NAMALWA (cell line): ENCODE measurements around the gene NUDT3.
"Not testable (repeated sequence)": the region's sequence is repeated elsewhere in the genome, so short reads cannot be mapped to it uniquely, and the experiment has no call there.

Source experiments
- DNase-seq: peaks from one replicate; pipeline ENCODE4 v3.0.0-alpha.2; 2015; ENCODE audit warnings: low spot score

NUDT3 gene

GRCh38 chr6:34393191-34393965, 909 bp upstream of the NUDT3 start:
- peak; percentile 81 for DNase-seq

- DNase-seq = peak; percentile 83
These were observed 528 bp downstream of the NUDT3 start for GRCh38 chr6:34391786-34392496.

GRCh38 chr6:34391473-34391785, 1.0 kb downstream of the NUDT3 start:
- no peak for DNase-seq

- peak; percentile 62 for DNase-seq
These were observed 1.7 kb downstream of the NUDT3 start for GRCh38 chr6:34390531-34391472.

- no peak for DNase-seq
These were observed 3.4 kb downstream of the NUDT3 start for GRCh38 chr6:34389034-34389433.

- DNase-seq = no peak
These were observed 4.0 kb downstream of the NUDT3 start for GRCh38 chr6:34388421-34388820.

- no peak for DNase-seq
These were observed 5.9 kb downstream of the NUDT3 start for GRCh38 chr6:34386316-34387137.

- no peak for DNase-seq
These were observed 6.7 kb downstream of the NUDT3 start for GRCh38 chr6:34385793-34386195.

- no peak for DNase-seq
These were observed 7.9 kb downstream of the NUDT3 start for GRCh38 chr6:34384321-34385153.

- DNase-seq = no peak
These were observed 8.7 kb downstream of the NUDT3 start for GRCh38 chr6:34383656-34384320.

GRCh38 chr6:34383161-34383631, 9.3 kb downstream of the NUDT3 start:
- no peak for DNase-seq

- DNase-seq = no peak
These were observed 11.4 kb downstream of the NUDT3 start for GRCh38 chr6:34381081-34381480.

GRCh38 chr6:34378470-34378869, 14.0 kb downstream of the NUDT3 start:
- no peak for DNase-seq

GRCh38 chr6:34377984-34378383, 14.5 kb downstream of the NUDT3 start:
- no peak for DNase-seq

GRCh38 chr6:34377571-34377970, 14.9 kb downstream of the NUDT3 start:
- DNase-seq = not testable (repeated sequence)

GRCh38 chr6:34375833-34376232, 16.6 kb downstream of the NUDT3 start:
- DNase-seq = no peak

- DNase-seq = no peak
These were observed 18.0 kb downstream of the NUDT3 start for GRCh38 chr6:34374508-34374907.

- DNase-seq = peak; percentile 37
These were observed 18.4 kb downstream of the NUDT3 start for GRCh38 chr6:34374069-34374468.

GRCh38 chr6:34373511-34373910, 19.0 kb downstream of the NUDT3 start:
- no peak for DNase-seq

GRCh38 chr6:34371865-34372264, 20.6 kb downstream of the NUDT3 start:
- not testable (repeated sequence) for DNase-seq
